ENCODE measurements around the gene PRPF40A.

GRCh38 chr2:152694161-152694661 is 23.1 kb downstream of the PRPF40A start:
- no peak for TF ChIP-seq ZBTB33 (CRISPR knock-in tag; IDR thresholded peaks at IDR 0.05)
- TF ChIP-seq KDM1A (IDR thresholded peaks at IDR 0.05), result no peak
- no peak for TF ChIP-seq MAFK (IDR thresholded peaks at IDR 0.05; ENCODE audit: low read length)
